Measurements from ENCODE around the gene IMMP1L. TPM values are rescaled to one million over a fixed set of nuclear protein-coding genes. Genes with fewer than 3 reads are reported as not detected.

IMMP1L gene
- total RNA-seq, 1 donor from 2014 or later: 17.9 TPM

GRCh38 chr11:31478223-31478590, 31.2 kb downstream of the IMMP1L start:
- no peaks in the 10 kb centered on the region for H3K4me1 Mint-ChIP-seq
- TF ChIP-seq CTCF (IDR thresholded peaks at IDR 0.05): no peak
- no peaks in the 10 kb centered on the region for H3K27me3 Mint-ChIP-seq
- no peaks in the 10 kb centered on the region for H3K9me3 Mint-ChIP-seq
- H3K27ac Mint-ChIP-seq: no peak overlapping the region
- ATAC-seq (ENCODE audit: low read depth) (no peak), DNase-seq (no peak)
- POLR2A ChIA-PET: interaction anchor here (0.8 kb wide), 1 partner anchor 163 kb away, joined by 5 read pairs; no protein-coding TSS in a partner anchor
- H3K4me3 Mint-ChIP-seq: no peak overlapping the region
- intact Hi-C loops (cut with micrococcal nuclease): loop anchor here (5.0 kb wide), 1 partner anchor 621 kb away; no protein-coding TSS in a partner anchor
- peaks cover 3% of the 10 kb centered on the region for H3K36me3 Mint-ChIP-seq (ENCODE audit: low read depth)
- CTCF ChIA-PET: no interaction called here

GRCh38 chr11:31477528-31478222, 31.7 kb downstream of the IMMP1L start:
- no peak for ATAC-seq (ENCODE audit: low read depth)
- intact Hi-C loops (cut with micrococcal nuclease): loop anchor here (5.0 kb wide), 1 partner anchor 620 kb away; no protein-coding TSS in a partner anchor
- Mint-ChIP-seq H3K36me3 (ENCODE audit: low read depth) (peaks cover 3% of the 10 kb centered on the region), H3K27ac (no peak overlapping the region), H3K27me3 (no peaks in the 10 kb centered on the region), H3K4me1 (no peaks in the 10 kb centered on the region), H3K4me3 (no peak overlapping the region), H3K9me3 (no peaks in the 10 kb centered on the region)
- POLR2A ChIA-PET: interaction anchor here (0.8 kb wide), 1 partner anchor 163 kb away, joined by 5 read pairs; no protein-coding TSS in a partner anchor
- CTCF ChIA-PET: no interaction called here
- no peak for TF ChIP-seq CTCF (IDR thresholded peaks at IDR 0.05)
- DNase-seq: no peak

- CTCF ChIA-PET: no interaction called here
- Mint-ChIP-seq H3K4me1 (no peaks in the 10 kb centered on the region), H3K36me3 (ENCODE audit: low read depth) (peaks cover 9% of the 10 kb centered on the region), H3K9me3 (no peaks in the 10 kb centered on the region), H3K4me3 (no peak overlapping the region), H3K27me3 (no peaks in the 10 kb centered on the region), H3K27ac (no peak overlapping the region)
- POLR2A ChIA-PET: no interaction called here
- DNase-seq (no peak), ATAC-seq (ENCODE audit: low read depth) (no peak)
- TF ChIP-seq CTCF (IDR thresholded peaks at IDR 0.05): no peak
- intact Hi-C loops (cut with micrococcal nuclease): no loop called here
These were observed 35.3 kb downstream of the IMMP1L start for GRCh38 chr11:31474083-31474482.

- Mint-ChIP-seq H3K4me3 (no peak overlapping the region), H3K27me3 (no peaks in the 10 kb centered on the region), H3K27ac (no peak overlapping the region), H3K4me1 (no peaks in the 10 kb centered on the region), H3K9me3 (peaks cover 15% of the 10 kb centered on the region), H3K36me3 (ENCODE audit: low read depth) (peaks cover 34% of the 10 kb centered on the region)
- intact Hi-C loops (cut with micrococcal nuclease): no loop called here
- ATAC-seq (ENCODE audit: low read depth) (no peak), DNase-seq (no peak)
- ChIA-PET POLR2A (no interaction called here), CTCF (no interaction called here)
- TF ChIP-seq CTCF (IDR thresholded peaks at IDR 0.05): no peak
These were observed 45.0 kb downstream of the IMMP1L start for GRCh38 chr11:31464436-31464835.

GRCh38 chr11:31455177-31455576, 54.2 kb downstream of the IMMP1L start:
- ChIA-PET CTCF (no interaction called here), POLR2A (no interaction called here)
- intact Hi-C loops (cut with micrococcal nuclease): no loop called here
- ATAC-seq (ENCODE audit: low read depth) (no peak), DNase-seq (no peak)
- peaks cover 44% of the 10 kb centered on the region for H3K36me3 Mint-ChIP-seq (ENCODE audit: low read depth)
- H3K27me3 Mint-ChIP-seq: no peaks in the 10 kb centered on the region
- H3K9me3 Mint-ChIP-seq: no peaks in the 10 kb centered on the region
- no peak overlapping the region for H3K27ac Mint-ChIP-seq
- TF ChIP-seq CTCF (IDR thresholded peaks at IDR 0.05): no peak
- H3K4me1 Mint-ChIP-seq: no peaks in the 10 kb centered on the region
- H3K4me3 Mint-ChIP-seq: no peak overlapping the region
